SK-N-SH treated with all-trans-retinoic acid at 6 μM for 48 hours (cell line): Measurements from ENCODE around the gene MYH11.
A peak's percentile ranks its signal among the peaks of the same experiment; 100 is the strongest.
"Not testable (repeated sequence)": the region's sequence is repeated elsewhere in the genome, so short reads cannot be mapped to it uniquely, and the experiment has no call there.

Experiments
- ATAC-seq: fragments of 200-7000 bp; cut with Tn5 transposase; 3 replicates; pipeline ENCODE4 v1.9.1; 2020; ENCODE audit warnings: mild to moderate bottlenecking, moderate library complexity
- ARNTL ChIP-seq: fragments of 450-650 bp; formaldehyde crosslinking; IDR thresholded peaks from 2 replicates; pipeline ENCODE4 v1.5.0; 2020; ENCODE audit warnings: low read depth, mild to moderate bottlenecking, moderate library complexity, borderline replicate concordance
- CSDC2 ChIP-seq: fragments of 250-450 bp; sonication (Bioruptor Pico); IDR thresholded peaks from 2 replicates; pipeline ENCODE4 v1.5.0; 2020; ENCODE audit warnings: mild to moderate bottlenecking, moderate library complexity
- ESRRG ChIP-seq: fragments of 250-450 bp; sonication (Bioruptor Pico); IDR thresholded peaks from 2 replicates; pipeline ENCODE4 v1.6.1; 2021; ENCODE audit warnings: mild to moderate bottlenecking
- GLIS3 ChIP-seq: fragments of 250-450 bp; sonication (Bioruptor Pico); IDR thresholded peaks from 2 replicates; pipeline ENCODE4 v1.5.0; 2020; ENCODE audit warnings: mild to moderate bottlenecking, moderate library complexity
- ISL1 ChIP-seq: fragments of 250-450 bp; sonication (Bioruptor Pico); IDR thresholded peaks from 2 replicates; pipeline ENCODE4 v2.1.2; 2022; ENCODE audit warnings: mild to moderate bottlenecking, moderate library complexity
- OSR1 ChIP-seq: fragments of 250-450 bp; sonication (Bioruptor Pico); IDR thresholded peaks from 2 replicates; pipeline ENCODE4 v1.8.0; 2022; ENCODE audit warnings: moderate library complexity, mild to moderate bottlenecking, inconsistent platforms
- SNAI2 ChIP-seq: fragments of 250-450 bp; sonication (Bioruptor Pico); IDR thresholded peaks from 2 replicates; pipeline ENCODE4 v1.5.0; 2020; ENCODE audit warnings: mild to moderate bottlenecking, moderate library complexity
- TCF4 ChIP-seq: fragments of 250-450 bp; sonication (Bioruptor Pico); IDR thresholded peaks from 2 replicates; pipeline ENCODE4 v1.8.0; 2021; ENCODE audit warnings: mild to moderate bottlenecking, moderate library complexity, borderline replicate concordance
- TOX ChIP-seq: fragments of 250-450 bp; sonication (Bioruptor Pico); IDR thresholded peaks from 2 replicates; pipeline ENCODE4 v1.8.0; 2021; ENCODE audit warnings: mild to moderate bottlenecking, moderate library complexity, borderline replicate concordance
- ZC3H10 ChIP-seq: fragments of 250-450 bp; sonication (Bioruptor Pico); IDR thresholded peaks from 2 replicates; pipeline ENCODE4 v1.5.1; 2021; ENCODE audit warnings: mild to moderate bottlenecking, moderate library complexity
- ZFP3 ChIP-seq: fragments of 250-450 bp; sonication (Bioruptor Pico); IDR thresholded peaks from 2 replicates; pipeline ENCODE4 v1.5.0; 2020; ENCODE audit warnings: mild to moderate bottlenecking, moderate library complexity
- ZFP30 ChIP-seq: fragments of 450-650 bp; formaldehyde crosslinking; IDR thresholded peaks from 2 replicates; pipeline ENCODE4 v1.5.0; 2022; ENCODE audit warnings: mild to moderate bottlenecking, moderate library complexity
- ZNF565 ChIP-seq: fragments of 450-650 bp; formaldehyde crosslinking; conservative IDR thresholded peaks from 2 replicates; pipeline ENCODE4 v1.5.0; 2020; ENCODE audit warnings: low read depth, mild to moderate bottlenecking, moderate library complexity
- ZNF70 ChIP-seq: fragments of 450-650 bp; formaldehyde crosslinking; IDR thresholded peaks from 2 replicates; pipeline ENCODE4 v1.5.0; 2020; ENCODE audit warnings: mild to moderate bottlenecking, moderate library complexity
- ZNF8 ChIP-seq: fragments of 450-650 bp; formaldehyde crosslinking; IDR thresholded peaks from 2 replicates; pipeline ENCODE4 v1.5.0; 2020; ENCODE audit warnings: mild to moderate bottlenecking, moderate library complexity
- TF ChIP-seq, protein P1 (sequence below): fragments of 250-450 bp; sonication (Bioruptor Pico); IDR thresholded peaks from 2 replicates; pipeline ENCODE4 v1.8.0; 2021; ENCODE audit warnings: low read depth, mild to moderate bottlenecking, moderate library complexity, borderline replicate concordance
- TF ChIP-seq, protein P2 (sequence below): fragments of 250-450 bp; sonication (Bioruptor Pico); IDR thresholded peaks from 2 replicates; pipeline ENCODE4 v1.5.0; 2020; ENCODE audit warnings: mild to moderate bottlenecking, moderate library complexity
- TF ChIP-seq, protein P3 (sequence below): fragments of 250-450 bp; sonication (Bioruptor Pico); IDR thresholded peaks from 2 replicates; pipeline ENCODE4 v1.5.1; 2021; ENCODE audit warnings: mild to moderate bottlenecking, moderate library complexity
- TF ChIP-seq, protein P4 (sequence below): fragments of 250-450 bp; sonication (Bioruptor Pico); IDR thresholded peaks from 2 replicates; pipeline ENCODE4 v1.8.0; 2020; ENCODE audit warnings: mild to moderate bottlenecking, moderate library complexity, borderline replicate concordance

The MYH11 gene

GRCh38 chr16:15699819-15700218 lies 157.0 kb downstream of the MYH11 start:
- TF ChIP-seq OSR1 (no peak), ISL1 (CRISPR knock-in tag) (no peak), ZNF565 (CRISPR knock-in tag) (no peak), ZFP30 (CRISPR knock-in tag) (no peak)
- ATAC-seq = no peak

DNA sequence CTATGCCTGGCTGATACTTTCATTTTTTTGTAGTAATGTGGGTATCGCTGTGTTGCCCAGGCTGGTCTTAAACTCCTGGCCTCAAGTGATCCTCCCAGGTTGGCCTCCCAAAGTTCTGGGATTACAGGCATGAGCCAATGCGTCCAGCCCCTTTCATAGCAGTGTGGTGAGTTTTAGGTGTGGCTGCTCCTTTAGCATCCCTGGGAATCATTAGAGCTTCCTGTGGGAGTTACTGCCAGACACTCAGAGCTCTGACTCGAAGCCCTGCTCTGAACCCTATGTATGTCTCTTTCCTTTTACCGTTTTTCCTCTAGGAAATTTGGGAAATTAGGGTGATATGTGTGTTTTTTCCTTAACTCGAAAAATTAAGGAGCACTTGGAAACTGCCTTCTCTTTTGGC lies 162.3 kb downstream of the MYH11 start:
- no peak for ATAC-seq
- no peak for TF ChIP-seq CSDC2 (CRISPR knock-in tag)
- no peak for TF ChIP-seq OSR1
- TF ChIP-seq, protein P1, sequence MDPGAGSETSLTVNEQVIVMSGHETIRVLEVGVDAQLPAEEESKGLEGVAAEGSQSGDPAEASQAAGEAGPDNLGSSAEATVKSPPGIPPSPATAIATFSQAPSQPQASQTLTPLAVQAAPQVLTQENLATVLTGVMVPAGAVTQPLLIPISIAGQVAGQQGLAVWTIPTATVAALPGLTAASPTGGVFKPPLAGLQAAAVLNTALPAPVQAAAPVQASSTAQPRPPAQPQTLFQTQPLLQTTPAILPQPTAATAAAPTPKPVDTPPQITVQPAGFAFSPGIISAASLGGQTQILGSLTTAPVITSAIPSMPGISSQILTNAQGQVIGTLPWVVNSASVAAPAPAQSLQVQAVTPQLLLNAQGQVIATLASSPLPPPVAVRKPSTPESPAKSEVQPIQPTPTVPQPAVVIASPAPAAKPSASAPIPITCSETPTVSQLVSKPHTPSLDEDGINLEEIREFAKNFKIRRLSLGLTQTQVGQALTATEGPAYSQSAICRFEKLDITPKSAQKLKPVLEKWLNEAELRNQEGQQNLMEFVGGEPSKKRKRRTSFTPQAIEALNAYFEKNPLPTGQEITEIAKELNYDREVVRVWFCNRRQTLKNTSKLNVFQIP (CRISPR knock-in tag) = no peak
- no peak for TF ChIP-seq ESRRG

DNA sequence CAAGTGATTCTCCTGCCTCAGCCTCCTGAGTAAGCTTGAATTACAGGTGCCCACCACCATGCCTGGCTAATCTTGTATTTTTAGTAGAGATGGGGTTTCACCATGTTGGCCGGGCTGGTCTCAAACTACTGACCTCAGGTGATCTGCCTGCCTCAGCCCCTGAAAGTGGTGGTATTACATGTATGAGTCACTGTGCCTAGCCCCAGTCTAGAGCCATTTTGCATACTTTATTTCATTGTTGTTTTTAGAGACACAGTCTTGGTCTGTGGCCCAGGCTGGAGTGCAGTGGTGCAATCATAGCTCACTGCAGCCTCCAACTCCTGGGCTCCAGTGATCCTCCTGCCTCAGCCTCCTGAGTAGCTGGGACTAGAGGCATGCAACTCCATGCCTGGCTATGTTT lies 164.3 kb downstream of the MYH11 start:
- ATAC-seq = not testable (repeated sequence)

DNA sequence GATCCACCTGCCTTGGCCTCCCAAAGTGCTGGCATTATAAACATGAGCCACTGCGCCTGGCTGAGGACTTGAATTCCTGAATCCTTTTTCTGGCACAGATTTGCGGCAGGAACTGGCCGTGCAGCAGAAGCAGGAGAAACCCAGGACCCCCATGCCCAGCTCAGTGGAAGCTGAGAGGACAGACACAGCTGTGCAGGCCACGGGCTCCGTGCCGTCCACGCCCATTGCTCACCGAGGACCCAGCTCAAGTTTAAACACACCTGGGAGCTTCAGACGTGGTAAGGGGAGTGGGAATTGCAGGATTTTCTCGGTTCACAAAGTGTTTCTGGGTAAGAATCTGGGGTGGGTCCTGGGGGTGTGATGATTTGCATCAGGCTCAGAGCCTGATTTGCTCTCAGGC lies 165.8 kb downstream of the MYH11 start:
- TF ChIP-seq TOX (CRISPR knock-in tag) (no peak), OSR1 (no peak), ESRRG (no peak)
- ATAC-seq = no peak

DNA sequence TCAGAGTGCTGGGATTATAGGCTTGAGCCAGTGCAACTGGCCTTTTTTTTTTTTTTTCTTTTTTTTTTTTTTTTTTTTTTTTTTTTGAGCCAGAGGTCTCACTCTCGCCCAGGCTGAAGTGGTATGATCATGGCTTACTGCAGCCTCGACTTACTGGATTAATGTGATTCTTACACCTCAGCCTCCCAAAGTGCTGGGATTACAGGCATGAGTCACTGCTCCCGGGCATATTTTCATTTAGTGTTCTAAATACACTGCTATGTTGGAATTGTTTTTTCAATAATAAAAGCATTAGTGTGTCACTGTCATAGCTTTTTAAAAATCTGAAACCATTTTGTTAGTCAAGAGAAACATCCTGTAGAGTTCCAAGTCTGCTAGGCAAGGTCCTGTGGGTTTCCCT lies 166.5 kb downstream of the MYH11 start:
- TF ChIP-seq ZNF565 (CRISPR knock-in tag) (no peak), ARNTL (CRISPR knock-in tag) (no peak), TOX (CRISPR knock-in tag) (no peak), TCF4 (CRISPR knock-in tag) (no peak), ZFP30 (CRISPR knock-in tag) (no peak), GLIS3 (no peak)
- TF ChIP-seq, protein P1 (CRISPR knock-in tag) = no peak
- peak; percentile 27; the same call in 1 of the 3 replicates for ATAC-seq

GRCh38 chr16:15689290-15689689 lies 167.5 kb downstream of the MYH11 start:
- no peak for ATAC-seq
- no peak for TF ChIP-seq ZNF565 (CRISPR knock-in tag)
- no peak for TF ChIP-seq OSR1

DNA sequence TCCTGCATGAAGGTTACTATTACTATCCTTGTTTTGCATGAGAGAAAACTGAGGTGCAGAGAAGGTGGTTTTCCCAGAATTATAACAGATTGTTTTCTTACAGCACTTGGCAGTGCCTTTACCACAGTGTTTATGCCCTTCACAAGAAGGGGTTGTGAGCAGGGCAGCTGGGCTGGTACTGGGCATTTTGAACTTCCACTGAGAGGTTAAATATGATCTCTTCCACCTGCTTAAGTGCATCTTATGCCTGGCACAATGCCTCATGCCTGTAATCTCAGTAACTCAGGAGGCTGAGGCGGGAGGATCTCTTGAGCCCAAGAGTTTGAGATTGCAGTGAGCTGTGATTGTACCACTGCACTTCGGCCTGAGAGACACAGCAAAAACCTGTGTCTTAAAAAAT lies 170.5 kb downstream of the MYH11 start:
- ATAC-seq = no peak
- TF ChIP-seq, protein P2, sequence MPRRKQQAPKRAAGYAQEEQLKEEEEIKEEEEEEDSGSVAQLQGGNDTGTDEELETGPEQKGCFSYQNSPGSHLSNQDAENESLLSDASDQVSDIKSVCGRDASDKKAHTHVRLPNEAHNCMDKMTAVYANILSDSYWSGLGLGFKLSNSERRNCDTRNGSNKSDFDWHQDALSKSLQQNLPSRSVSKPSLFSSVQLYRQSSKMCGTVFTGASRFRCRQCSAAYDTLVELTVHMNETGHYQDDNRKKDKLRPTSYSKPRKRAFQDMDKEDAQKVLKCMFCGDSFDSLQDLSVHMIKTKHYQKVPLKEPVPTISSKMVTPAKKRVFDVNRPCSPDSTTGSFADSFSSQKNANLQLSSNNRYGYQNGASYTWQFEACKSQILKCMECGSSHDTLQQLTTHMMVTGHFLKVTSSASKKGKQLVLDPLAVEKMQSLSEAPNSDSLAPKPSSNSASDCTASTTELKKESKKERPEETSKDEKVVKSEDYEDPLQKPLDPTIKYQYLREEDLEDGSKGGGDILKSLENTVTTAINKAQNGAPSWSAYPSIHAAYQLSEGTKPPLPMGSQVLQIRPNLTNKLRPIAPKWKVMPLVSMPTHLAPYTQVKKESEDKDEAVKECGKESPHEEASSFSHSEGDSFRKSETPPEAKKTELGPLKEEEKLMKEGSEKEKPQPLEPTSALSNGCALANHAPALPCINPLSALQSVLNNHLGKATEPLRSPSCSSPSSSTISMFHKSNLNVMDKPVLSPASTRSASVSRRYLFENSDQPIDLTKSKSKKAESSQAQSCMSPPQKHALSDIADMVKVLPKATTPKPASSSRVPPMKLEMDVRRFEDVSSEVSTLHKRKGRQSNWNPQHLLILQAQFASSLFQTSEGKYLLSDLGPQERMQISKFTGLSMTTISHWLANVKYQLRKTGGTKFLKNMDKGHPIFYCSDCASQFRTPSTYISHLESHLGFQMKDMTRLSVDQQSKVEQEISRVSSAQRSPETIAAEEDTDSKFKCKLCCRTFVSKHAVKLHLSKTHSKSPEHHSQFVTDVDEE (CRISPR knock-in tag) = no peak
- no peak for TF ChIP-seq ZFP3 (CRISPR knock-in tag)
- no peak for TF ChIP-seq ESRRG
- TF ChIP-seq TCF4 (CRISPR knock-in tag) = no peak
- TF ChIP-seq ZNF70 (CRISPR knock-in tag) = no peak
- no peak for TF ChIP-seq ZNF565 (CRISPR knock-in tag)
- TF ChIP-seq SNAI2 (CRISPR knock-in tag) = no peak
- TF ChIP-seq ZFP30 (CRISPR knock-in tag) = no peak
- no peak for TF ChIP-seq TOX (CRISPR knock-in tag)
- TF ChIP-seq, protein P1 (CRISPR knock-in tag) = no peak
- no peak for TF ChIP-seq OSR1
- TF ChIP-seq, protein P3, sequence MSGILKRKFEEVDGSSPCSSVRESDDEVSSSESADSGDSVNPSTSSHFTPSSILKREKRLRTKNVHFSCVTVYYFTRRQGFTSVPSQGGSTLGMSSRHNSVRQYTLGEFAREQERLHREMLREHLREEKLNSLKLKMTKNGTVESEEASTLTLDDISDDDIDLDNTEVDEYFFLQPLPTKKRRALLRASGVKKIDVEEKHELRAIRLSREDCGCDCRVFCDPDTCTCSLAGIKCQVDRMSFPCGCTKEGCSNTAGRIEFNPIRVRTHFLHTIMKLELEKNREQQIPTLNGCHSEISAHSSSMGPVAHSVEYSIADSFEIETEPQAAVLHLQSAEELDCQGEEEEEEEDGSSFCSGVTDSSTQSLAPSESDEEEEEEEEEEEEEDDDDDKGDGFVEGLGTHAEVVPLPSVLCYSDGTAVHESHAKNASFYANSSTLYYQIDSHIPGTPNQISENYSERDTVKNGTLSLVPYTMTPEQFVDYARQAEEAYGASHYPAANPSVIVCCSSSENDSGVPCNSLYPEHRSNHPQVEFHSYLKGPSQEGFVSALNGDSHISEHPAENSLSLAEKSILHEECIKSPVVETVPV (CRISPR knock-in tag) = no peak
- TF ChIP-seq, protein P4, sequence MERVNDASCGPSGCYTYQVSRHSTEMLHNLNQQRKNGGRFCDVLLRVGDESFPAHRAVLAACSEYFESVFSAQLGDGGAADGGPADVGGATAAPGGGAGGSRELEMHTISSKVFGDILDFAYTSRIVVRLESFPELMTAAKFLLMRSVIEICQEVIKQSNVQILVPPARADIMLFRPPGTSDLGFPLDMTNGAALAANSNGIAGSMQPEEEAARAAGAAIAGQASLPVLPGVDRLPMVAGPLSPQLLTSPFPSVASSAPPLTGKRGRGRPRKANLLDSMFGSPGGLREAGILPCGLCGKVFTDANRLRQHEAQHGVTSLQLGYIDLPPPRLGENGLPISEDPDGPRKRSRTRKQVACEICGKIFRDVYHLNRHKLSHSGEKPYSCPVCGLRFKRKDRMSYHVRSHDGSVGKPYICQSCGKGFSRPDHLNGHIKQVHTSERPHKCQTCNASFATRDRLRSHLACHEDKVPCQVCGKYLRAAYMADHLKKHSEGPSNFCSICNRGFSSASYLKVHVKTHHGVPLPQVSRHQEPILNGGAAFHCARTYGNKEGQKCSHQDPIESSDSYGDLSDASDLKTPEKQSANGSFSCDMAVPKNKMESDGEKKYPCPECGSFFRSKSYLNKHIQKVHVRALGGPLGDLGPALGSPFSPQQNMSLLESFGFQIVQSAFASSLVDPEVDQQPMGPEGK (CRISPR knock-in tag) = no peak
- TF ChIP-seq ISL1 (CRISPR knock-in tag) = no peak
- no peak for TF ChIP-seq ZNF8 (CRISPR knock-in tag)
- TF ChIP-seq CSDC2 (CRISPR knock-in tag) = no peak
- TF ChIP-seq GLIS3 = no peak
- no peak for TF ChIP-seq ZC3H10 (CRISPR knock-in tag)
